K562 (cell line): Measurements from ENCODE around the gene MYADML2. TPM values are rescaled to one million over a fixed set of nuclear protein-coding genes. Genes with fewer than 3 reads are reported as not detected.
A peak's percentile ranks its signal among the peaks of the same experiment; 100 is the strongest.

Source experiments
- ATAC-seq: fragments of 200-7000 bp; cut with Tn5 transposase; 3 replicates; pipeline ENCODE4 v1.9.1; 2020; ENCODE audit warnings: moderate library complexity
- BruUV-seq: library from RNA; stranded (reverse); fragments of 400-500 nt; replicated peaks from 2 replicates; lab custom pipeline; 2021; lab: Mats Ljungman, UMichigan
- CTCF ChIA-PET: fragments of 300-600 bp; formaldehyde crosslinking; extraction: SDS; loops from one replicate; lab custom pipeline; 2021; ENCODE audit warnings: low intra/inter-chr PET ratio; lab: Yijun Ruan, JAX
- POLR2A ChIA-PET: fragments of 300-600, 350-650 bp; sonication (Branson Sonifier 250); formaldehyde crosslinking; extraction: SDS; loops from one replicate; lab custom pipeline; 2021; ENCODE audit warnings: antibody characterized with exemption, inconsistent platforms; lab: Yijun Ruan, JAX
- DNase-seq, 4 experiments: peaks; one replicate each; pipeline versions ENCODE4 v3.0.0 to v3.0.0-alpha.2; 2011 to 2018; ENCODE audit warnings: low spot score in 3 of 4, mixed read lengths in 3 of 4; ENCODE audit errors: extremely low read depth in 1 of 4
- FAIRE-seq: peaks from 2 replicates; lab custom pipeline; 2011; peaks lifted over from hg19 to GRCh38; lab: Jason Lieb, UNC
- H2AFZ ChIP-seq: 2 replicates; pipeline ENCODE4 v1.6.0; 2011; ENCODE audit warnings: low read depth, low read length, control low read depth, inconsistent platforms
- H3K27ac ChIP-seq: fragments of 200-600 bp; 3 replicates; pipeline ENCODE4 v1.8.0; 2011; ENCODE audit warnings: low read depth, mild to moderate bottlenecking, control low read depth, inconsistent platforms, low read length, moderate library complexity, mixed read lengths; ENCODE audit errors: extremely low read depth
- H3K27me3 ChIP-seq, 2 experiments: fragments of 300-600 bp in 1 of 2; 2 replicates in 1 of 2; 3 replicates in 1 of 2; pipeline versions ENCODE4 v1.6.0 to v1.8.0; 2011; ENCODE audit warnings: inconsistent platforms in 2 of 2, low read length in 2 of 2, mild to moderate bottlenecking in 1 of 2, mixed read lengths in 1 of 2, moderate library complexity in 1 of 2; ENCODE audit not compliant: control insufficient read depth in 2 of 2, insufficient read depth in 2 of 2
- H3K36me3 ChIP-seq: fragments of 300-600 bp; 3 replicates; pipeline ENCODE4 v1.8.0; 2011; ENCODE audit warnings: mild to moderate bottlenecking, low read length, inconsistent platforms; ENCODE audit not compliant: control insufficient read depth, insufficient read depth
- H3K4me1 ChIP-seq, 2 experiments: fragments of 200-600 bp in 1 of 2; replicated peaks in 1 of 2; 2 replicates in 1 of 2; 3 replicates in 1 of 2; pipeline versions ENCODE4 v1.5.1 to v1.8.0; 2011; ENCODE audit warnings: inconsistent platforms in 2 of 2, low read length in 2 of 2, mild to moderate bottlenecking in 1 of 2, mixed read lengths in 1 of 2, moderate library complexity in 1 of 2; ENCODE audit not compliant: control insufficient read depth in 2 of 2, insufficient read depth in 2 of 2
- H3K4me2 ChIP-seq: 2 replicates; pipeline ENCODE4 v1.6.1; 2011; ENCODE audit warnings: low read length, control low read depth, inconsistent platforms, mixed read lengths; ENCODE audit not compliant: insufficient read depth
- H3K4me3 ChIP-seq: fragments of 200-600 bp; sonication (generic), shearing (Covaris generic); 2 replicates; pipeline ENCODE4 v1.5.1; 2016; ENCODE audit warnings: control low read depth, inconsistent platforms
- H3K79me2 ChIP-seq: fragments of 200-600 bp; 3 replicates; pipeline ENCODE4 v1.8.0; 2011; ENCODE audit warnings: low read length, inconsistent platforms; ENCODE audit not compliant: control insufficient read depth, insufficient read depth
- H3K9ac ChIP-seq, 2 experiments: 2 replicates each; pipeline versions ENCODE4 v1.6.0 to v1.6.1; 2011; ENCODE audit warnings: low read depth in 2 of 2, low read length in 2 of 2, control low read depth in 1 of 2, inconsistent platforms in 1 of 2, mild to moderate bottlenecking in 1 of 2, mixed read lengths in 1 of 2; ENCODE audit not compliant: insufficient read depth in 1 of 2
- H3K9me1 ChIP-seq: one replicate; pipeline ENCODE4 v1.6.0; 2011; ENCODE audit warnings: inconsistent platforms, mild to moderate bottlenecking, low read length, moderate library complexity; ENCODE audit not compliant: control insufficient read depth, insufficient read depth
- H3K9me3 ChIP-seq: replicated peaks from 2 replicates; pipeline ENCODE4 v1.5.1; 2011; ENCODE audit warnings: low read depth, low read length, inconsistent platforms; ENCODE audit not compliant: control insufficient read depth, insufficient read depth
- H4K20me1 ChIP-seq: replicated peaks from 2 replicates; pipeline ENCODE4 v1.6.1; 2011; ENCODE audit warnings: low read length, inconsistent platforms, mixed read lengths; ENCODE audit not compliant: control insufficient read depth, insufficient read depth
- NKRF ChIP-seq: fragments of 450-650 bp; IDR thresholded peaks from 2 replicates; pipeline ENCODE4 v1.6.1; 2016; ENCODE audit warnings: borderline replicate concordance
- SMARCA5 ChIP-seq: fragments of 450-650 bp; IDR thresholded peaks from 2 replicates; pipeline ENCODE4 v1.6.1; 2016
- SP1 ChIP-seq: sonication (generic); formaldehyde crosslinking; IDR thresholded peaks from 2 replicates; pipeline ENCODE4 v1.8.1; 2022; ENCODE audit warnings: mild to moderate bottlenecking, missing genetic modification reagents
- ZNF174 ChIP-seq: fragments of 250-450 bp; sonication (Bioruptor Pico); IDR thresholded peaks from 2 replicates; pipeline ENCODE4 v1.4.0; 2020; ENCODE audit warnings: mild to moderate bottlenecking
- ZNF561 ChIP-seq: fragments of 450-650 bp; formaldehyde crosslinking; conservative IDR thresholded peaks from 2 replicates; pipeline ENCODE4 v1.4.0; 2020; ENCODE audit warnings: mild to moderate bottlenecking, moderate library complexity
- WGBS: fragments of 100-300 bp; shearing (Covaris generic); methylation state at CpG from one replicate; pipeline ENCODE4 v1.1.6; 2016; ENCODE audit warnings: low coverage, mixed read lengths; ENCODE audit not compliant: insufficient coverage; ENCODE audit errors: missing lambda C conversion rate; 5-methylcytosine and 5-hydroxymethylcytosine counted together
- in situ Hi-C: fragments of 300-500 bp; cut with MboI; formaldehyde crosslinking; loops from 4 replicates; pipeline ENCODE4 v1.15.0; 2018; ENCODE audit warnings: inconsistent platforms, mixed read lengths
- intact Hi-C: fragments of 100-400 bp; cut with micrococcal nuclease; formaldehyde crosslinking; loops from 2 replicates; pipeline ENCODE4 v1.14.2; 2022
- polyA plus RNA-seq, 8 experiments: library from polyadenylated mRNA; depleted of rRNA in 4 of 8; stranded (reverse) in 5 of 8; unstranded in 3 of 8; fragments of >200 nt; fragmentation: Nextera tagmentation in 2 of 8; fragmentation: Illumina TruSeq in 1 of 8; extraction: Ambion mirVana in 2 of 8; extraction: Trizol in 1 of 8; gene quantifications; 2 replicates each; pipeline versions ENCODE4 v1.2.1 to v1.2.3, GENCODE V29; 2011 to 2014; ENCODE audit warnings: inconsistent platforms in 1 of 8, missing spikeins in 1 of 8
- total RNA-seq, 7 experiments: library from RNA; depleted of rRNA in 6 of 7; stranded (reverse); fragments of >200 nt in 6 of 7; fragmentation: Illumina TruSeq in 2 of 7; extraction: Trizol in 2 of 7; gene quantifications; 2 replicates each; pipeline versions ENCODE4 v1.2.1 to v1.2.3, GENCODE V29; 2011 to 2021; ENCODE audit warnings: low replicate concordance in 1 of 7
- TF ChIP-seq, protein P1 (sequence below): fragments of 450-650 bp; IDR thresholded peaks from 2 replicates; pipeline ENCODE4 v1.6.1; 2016; ENCODE audit warnings: mild to moderate bottlenecking, moderate library complexity

Gene MYADML2
- total and polyA plus RNA-seq, 9 of the 15 experiments (the other 6 are each of a cell fraction or from before 2014, with no cell fraction given) = not detected

GRCh38 chr17:81928544-81929252, 18.3 kb downstream of the MYADML2 start:
- H3K36me3 ChIP-seq = peaks cover 13% of the 10 kb centered on the region; the same call in 2 of the 3 replicates
- BruUV-seq = TSS peak; percentile 48
- ATAC-seq (peak; percentile 0; the same call in 1 of the 3 replicates), DNase-seq (no peak), FAIRE-seq (no peak)
- intact Hi-C loops = no loop called here
- no peaks in the 10 kb centered on the region for H3K9me3 ChIP-seq
- in situ Hi-C loops = no loop called here
- peak overlapping the region; percentile 81 for H3K4me3 ChIP-seq
- peaks cover 14% of the 10 kb centered on the region for H4K20me1 ChIP-seq
- H3K9ac ChIP-seq = peak overlapping the region; percentile 76 to 95
- H2AFZ ChIP-seq = peak overlapping the region; percentile 86
- POLR2A ChIA-PET = interaction anchor here (0.6 to 3.8 kb wide), 11 partner anchors 8 to 719 kb away, joined by 3 to 21 read pairs (median 3); partner anchors contain the start of gene PYCR1
- WGBS = 28% methylated on average over 36 of the region's 44 CpGs
- peak overlapping the region; percentile 70 for H3K27ac ChIP-seq
- H3K79me2 ChIP-seq = peaks cover 54% of the 10 kb centered on the region
- peaks cover 9% of the 10 kb centered on the region for H3K9me1 ChIP-seq
- peak overlapping the region; percentile 89 for H3K4me2 ChIP-seq
- no peaks in the 10 kb centered on the region for H3K27me3 ChIP-seq
- peaks cover 48 to 96% of the 10 kb centered on the region in 2 experiments for H3K4me1 ChIP-seq
- CTCF ChIA-PET = interaction anchor here (0.6 kb wide), 1 partner anchor 109 kb away, joined by 3 read pairs; the partner anchor contains the start of gene DCXR
- TF ChIP-seq NKRF = peak; percentile 2; the same call in 1 of the 2 replicates
- TF ChIP-seq, protein P1, sequence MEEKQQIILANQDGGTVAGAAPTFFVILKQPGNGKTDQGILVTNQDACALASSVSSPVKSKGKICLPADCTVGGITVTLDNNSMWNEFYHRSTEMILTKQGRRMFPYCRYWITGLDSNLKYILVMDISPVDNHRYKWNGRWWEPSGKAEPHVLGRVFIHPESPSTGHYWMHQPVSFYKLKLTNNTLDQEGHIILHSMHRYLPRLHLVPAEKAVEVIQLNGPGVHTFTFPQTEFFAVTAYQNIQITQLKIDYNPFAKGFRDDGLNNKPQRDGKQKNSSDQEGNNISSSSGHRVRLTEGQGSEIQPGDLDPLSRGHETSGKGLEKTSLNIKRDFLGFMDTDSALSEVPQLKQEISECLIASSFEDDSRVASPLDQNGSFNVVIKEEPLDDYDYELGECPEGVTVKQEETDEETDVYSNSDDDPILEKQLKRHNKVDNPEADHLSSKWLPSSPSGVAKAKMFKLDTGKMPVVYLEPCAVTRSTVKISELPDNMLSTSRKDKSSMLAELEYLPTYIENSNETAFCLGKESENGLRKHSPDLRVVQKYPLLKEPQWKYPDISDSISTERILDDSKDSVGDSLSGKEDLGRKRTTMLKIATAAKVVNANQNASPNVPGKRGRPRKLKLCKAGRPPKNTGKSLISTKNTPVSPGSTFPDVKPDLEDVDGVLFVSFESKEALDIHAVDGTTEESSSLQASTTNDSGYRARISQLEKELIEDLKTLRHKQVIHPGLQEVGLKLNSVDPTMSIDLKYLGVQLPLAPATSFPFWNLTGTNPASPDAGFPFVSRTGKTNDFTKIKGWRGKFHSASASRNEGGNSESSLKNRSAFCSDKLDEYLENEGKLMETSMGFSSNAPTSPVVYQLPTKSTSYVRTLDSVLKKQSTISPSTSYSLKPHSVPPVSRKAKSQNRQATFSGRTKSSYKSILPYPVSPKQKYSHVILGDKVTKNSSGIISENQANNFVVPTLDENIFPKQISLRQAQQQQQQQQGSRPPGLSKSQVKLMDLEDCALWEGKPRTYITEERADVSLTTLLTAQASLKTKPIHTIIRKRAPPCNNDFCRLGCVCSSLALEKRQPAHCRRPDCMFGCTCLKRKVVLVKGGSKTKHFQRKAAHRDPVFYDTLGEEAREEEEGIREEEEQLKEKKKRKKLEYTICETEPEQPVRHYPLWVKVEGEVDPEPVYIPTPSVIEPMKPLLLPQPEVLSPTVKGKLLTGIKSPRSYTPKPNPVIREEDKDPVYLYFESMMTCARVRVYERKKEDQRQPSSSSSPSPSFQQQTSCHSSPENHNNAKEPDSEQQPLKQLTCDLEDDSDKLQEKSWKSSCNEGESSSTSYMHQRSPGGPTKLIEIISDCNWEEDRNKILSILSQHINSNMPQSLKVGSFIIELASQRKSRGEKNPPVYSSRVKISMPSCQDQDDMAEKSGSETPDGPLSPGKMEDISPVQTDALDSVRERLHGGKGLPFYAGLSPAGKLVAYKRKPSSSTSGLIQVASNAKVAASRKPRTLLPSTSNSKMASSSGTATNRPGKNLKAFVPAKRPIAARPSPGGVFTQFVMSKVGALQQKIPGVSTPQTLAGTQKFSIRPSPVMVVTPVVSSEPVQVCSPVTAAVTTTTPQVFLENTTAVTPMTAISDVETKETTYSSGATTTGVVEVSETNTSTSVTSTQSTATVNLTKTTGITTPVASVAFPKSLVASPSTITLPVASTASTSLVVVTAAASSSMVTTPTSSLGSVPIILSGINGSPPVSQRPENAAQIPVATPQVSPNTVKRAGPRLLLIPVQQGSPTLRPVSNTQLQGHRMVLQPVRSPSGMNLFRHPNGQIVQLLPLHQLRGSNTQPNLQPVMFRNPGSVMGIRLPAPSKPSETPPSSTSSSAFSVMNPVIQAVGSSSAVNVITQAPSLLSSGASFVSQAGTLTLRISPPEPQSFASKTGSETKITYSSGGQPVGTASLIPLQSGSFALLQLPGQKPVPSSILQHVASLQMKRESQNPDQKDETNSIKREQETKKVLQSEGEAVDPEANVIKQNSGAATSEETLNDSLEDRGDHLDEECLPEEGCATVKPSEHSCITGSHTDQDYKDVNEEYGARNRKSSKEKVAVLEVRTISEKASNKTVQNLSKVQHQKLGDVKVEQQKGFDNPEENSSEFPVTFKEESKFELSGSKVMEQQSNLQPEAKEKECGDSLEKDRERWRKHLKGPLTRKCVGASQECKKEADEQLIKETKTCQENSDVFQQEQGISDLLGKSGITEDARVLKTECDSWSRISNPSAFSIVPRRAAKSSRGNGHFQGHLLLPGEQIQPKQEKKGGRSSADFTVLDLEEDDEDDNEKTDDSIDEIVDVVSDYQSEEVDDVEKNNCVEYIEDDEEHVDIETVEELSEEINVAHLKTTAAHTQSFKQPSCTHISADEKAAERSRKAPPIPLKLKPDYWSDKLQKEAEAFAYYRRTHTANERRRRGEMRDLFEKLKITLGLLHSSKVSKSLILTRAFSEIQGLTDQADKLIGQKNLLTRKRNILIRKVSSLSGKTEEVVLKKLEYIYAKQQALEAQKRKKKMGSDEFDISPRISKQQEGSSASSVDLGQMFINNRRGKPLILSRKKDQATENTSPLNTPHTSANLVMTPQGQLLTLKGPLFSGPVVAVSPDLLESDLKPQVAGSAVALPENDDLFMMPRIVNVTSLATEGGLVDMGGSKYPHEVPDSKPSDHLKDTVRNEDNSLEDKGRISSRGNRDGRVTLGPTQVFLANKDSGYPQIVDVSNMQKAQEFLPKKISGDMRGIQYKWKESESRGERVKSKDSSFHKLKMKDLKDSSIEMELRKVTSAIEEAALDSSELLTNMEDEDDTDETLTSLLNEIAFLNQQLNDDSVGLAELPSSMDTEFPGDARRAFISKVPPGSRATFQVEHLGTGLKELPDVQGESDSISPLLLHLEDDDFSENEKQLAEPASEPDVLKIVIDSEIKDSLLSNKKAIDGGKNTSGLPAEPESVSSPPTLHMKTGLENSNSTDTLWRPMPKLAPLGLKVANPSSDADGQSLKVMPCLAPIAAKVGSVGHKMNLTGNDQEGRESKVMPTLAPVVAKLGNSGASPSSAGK = peak; percentile 53; the same call in 1 of the 2 replicates
- TF ChIP-seq SMARCA5 = 0 out of 2 replicates have a peak, but pooled peaks have one; percentile 38
- TF ChIP-seq SP1 = 0 out of 2 replicates have a peak, but pooled peaks have one; percentile 3
- TF ChIP-seq ZNF174 = no peak
- TF ChIP-seq ZNF561 (CRISPR knock-in tag) = no peak
